Erythroblast (primary cell): ENCODE results near the gene ROBO2.
A peak's percentile ranks its signal among the peaks of the same experiment; 100 is the strongest.

ENCODE experiments used
- DNase-seq, 2 experiments: peaks; one replicate each; lab custom pipeline; 2025; lab: John Stamatoyannopoulos, UW
- GATA1 ChIP-seq: IDR thresholded peaks from 2 replicates; pipeline ENCODE4 v1.6.1; 2011; ENCODE audit warnings: low read depth, mild to moderate bottlenecking, control low read depth, low read length, moderate library complexity
- POLR2A ChIP-seq: IDR thresholded peaks from 2 replicates; pipeline ENCODE4 v1.6.1; 2011; ENCODE audit warnings: mild to moderate bottlenecking, low read length

ROBO2 gene

DNA sequence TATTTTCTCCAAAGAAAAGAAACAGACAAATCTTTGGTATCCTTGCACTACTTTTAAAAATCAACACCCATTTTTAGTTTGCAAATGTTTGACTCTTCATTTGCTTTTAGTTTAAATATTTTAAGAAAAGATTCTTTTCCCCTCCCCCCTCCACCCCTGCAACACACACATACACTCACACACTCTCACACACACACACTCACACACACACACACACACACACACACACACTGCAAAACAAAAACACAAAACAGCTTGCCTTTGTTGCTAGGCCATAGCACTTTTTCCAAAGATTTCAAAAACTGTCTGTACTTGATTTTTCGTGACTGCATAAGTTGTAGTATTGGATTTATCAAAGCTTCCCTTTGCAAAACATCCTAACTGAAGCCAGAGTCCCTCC, 26.9 kb downstream of the ROBO2 start:
- no peak for TF ChIP-seq GATA1
- TF ChIP-seq POLR2A, result no peak
- DNase-seq, result no peak

DNA sequence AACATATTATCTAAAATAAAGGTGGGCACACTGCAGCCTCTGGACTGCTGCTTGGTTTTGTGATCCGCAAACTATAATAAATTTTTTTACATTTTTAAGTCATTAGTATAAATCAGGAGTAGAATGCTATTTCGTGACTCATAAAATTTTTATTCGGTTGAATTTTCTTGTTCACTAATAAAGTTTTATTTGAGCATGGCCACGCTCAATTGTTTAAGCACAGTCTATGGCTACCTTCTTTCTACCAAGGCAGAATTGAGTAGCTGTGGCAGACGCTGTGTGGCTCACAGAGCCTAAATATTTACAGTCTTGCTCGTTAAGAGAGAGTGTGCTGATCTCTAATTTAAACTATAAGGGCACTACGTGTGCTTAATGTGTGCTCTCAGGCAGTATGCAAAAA, 28.9 kb downstream of the ROBO2 start:
- TF ChIP-seq GATA1 (no peak), POLR2A (no peak)
- DNase-seq, result no peak

DNA sequence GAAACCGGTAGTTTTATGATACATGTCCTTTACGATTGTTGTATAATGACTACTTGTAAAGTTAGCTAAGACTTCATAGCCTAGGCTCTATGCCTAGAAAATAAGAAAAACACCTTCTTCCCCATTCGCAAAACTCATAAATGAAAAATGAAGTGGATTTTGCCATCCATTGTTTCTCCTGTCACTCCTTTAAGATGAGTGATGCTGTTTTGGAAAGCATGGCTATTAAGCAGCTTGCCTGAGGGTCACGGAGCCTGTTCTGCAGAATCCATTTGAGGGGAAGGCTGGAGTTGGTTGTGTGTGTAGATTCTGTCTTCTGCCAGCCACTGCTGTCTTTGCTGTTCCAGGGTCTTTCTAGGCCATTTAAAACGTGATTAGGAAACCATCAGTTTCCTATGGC, 31.5 kb downstream of the ROBO2 start:
- TF ChIP-seq POLR2A (no peak), GATA1 (no peak)
- no peak for DNase-seq

DNA sequence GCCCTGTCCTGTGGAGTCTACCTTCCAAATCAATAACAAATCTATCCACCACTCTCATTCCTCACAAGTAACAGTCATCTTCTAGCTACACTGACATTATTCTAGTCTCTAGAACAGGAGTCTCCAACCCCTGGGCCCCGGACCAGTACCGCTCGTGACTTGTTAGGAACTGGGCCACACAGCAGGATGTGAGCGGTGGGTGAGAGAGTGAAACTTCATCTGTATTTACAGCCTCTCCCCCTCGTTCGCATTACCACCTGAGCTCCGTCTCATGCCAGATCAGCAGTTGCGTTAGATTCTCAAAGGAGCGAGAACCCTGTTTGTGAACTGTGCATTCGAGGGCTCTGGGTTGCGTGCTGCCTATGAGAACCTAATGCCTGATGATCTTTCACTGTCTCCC, 31.9 kb downstream of the ROBO2 start:
- TF ChIP-seq POLR2A (no peak), GATA1 (no peak)
- no peak for DNase-seq

DNA sequence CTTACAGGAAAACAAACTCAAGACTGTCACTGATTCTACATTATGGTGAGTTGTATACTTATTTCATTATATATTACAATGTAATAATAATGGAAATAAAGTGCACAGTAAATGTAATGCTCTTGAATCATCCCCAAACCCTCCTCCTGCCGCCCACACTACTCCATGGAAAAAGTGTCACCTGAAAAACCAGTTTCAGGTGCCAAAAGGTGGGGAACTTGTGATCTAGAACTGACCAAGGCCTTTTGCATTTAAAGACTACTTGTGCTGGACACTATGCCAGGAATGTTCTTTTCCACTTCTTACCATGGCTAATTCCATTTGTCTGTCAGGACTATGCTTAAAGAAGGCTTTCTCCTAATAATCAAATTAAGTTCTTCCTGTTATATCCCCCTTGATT, 32.3 kb downstream of the ROBO2 start:
- no peak for DNase-seq
- TF ChIP-seq POLR2A, result no peak
- no peak for TF ChIP-seq GATA1

DNA sequence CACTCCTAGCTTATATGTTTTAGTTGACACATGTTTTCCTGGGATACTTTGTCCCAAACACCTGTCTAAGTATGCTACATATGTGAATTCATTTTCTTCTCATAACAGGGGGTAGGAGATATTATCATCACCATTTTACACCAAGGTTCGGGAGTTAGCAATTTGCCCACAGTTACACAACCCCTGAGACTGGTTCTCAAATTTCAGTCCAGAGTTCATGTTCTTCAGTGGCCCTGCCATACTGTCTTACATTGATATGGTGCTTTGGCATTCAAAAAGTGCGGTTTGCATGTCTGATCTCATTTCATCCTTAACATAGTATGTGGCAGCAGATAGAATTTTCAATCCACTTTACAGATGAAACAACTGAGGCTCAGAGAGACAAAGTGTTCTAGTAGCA, 38.4 kb downstream of the ROBO2 start:
- no peak for DNase-seq
- no peak for TF ChIP-seq POLR2A
- TF ChIP-seq GATA1, result no peak

DNA sequence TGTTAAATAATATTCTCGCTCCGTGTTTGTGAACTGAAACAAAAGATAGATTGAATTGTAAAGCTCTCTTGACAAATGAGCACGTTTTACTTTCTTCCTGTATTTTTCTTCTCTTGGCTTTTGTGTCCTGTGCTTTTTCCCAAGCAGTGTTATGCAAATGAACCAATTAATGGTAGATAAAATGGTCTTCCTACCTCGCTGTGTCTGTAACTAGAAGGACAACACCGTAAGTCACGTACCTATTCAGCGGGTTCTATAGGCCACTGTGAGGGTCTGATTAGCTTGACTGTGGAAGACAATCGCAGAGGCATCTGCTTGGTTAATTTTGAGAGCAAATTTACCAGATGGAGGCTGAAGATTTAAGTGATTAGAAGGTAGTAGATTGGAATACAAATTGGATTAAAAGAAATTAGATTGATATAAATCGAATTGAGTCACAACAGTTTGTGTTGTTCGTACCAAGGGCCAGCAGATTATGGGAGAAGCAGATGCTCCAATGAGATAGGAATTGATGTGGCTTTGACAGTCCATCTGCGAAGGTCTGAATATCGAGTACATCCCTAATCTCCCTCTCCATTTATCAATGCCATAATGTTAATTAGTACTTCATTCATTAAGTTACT, 40.2 kb downstream of the ROBO2 start:
- no peak for TF ChIP-seq POLR2A
- TF ChIP-seq GATA1, result no peak
- DNase-seq, result no peak

DNA sequence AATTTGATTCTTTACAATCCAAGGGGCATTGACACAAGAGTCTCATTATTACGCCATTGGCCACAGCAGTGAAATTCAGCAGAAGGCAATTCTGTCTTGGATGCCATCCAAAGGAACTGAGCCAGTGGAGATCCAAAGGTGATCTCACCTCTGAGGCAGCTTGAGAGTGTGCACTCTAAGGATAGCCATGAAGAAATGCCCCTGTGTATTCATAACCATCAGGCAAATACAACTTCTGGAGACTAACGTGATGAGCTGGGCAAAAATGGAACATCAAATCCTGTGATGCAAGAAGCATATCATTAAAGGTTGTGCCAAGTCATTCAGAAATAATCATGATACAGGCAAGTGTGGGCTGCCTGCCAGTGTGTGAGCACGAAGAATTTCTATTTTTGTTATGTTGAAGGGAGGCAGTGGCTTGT, 41.4 kb downstream of the ROBO2 start:
- peak; percentile 15 to 35 for DNase-seq
- no peak for TF ChIP-seq POLR2A
- TF ChIP-seq GATA1, result no peak

DNA sequence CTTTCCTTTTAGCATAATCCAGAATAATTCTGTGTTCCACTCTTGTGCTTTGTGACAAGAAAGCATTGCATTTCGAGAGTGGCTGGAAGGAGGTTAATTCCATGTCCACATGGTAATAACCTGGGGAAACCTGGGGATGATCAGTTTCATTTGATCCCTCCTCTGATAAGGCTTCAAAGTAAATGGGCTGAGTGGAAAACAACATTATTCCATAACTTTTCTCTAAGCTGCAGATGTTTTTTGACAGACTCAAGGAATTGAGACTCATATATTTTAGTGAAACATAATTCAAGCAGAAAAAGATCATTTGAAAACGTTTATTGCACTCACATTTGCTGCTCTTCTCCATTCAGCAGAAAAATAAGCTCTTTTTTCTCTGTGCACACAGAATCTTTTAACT, 44.6 kb downstream of the ROBO2 start:
- no peak for DNase-seq
- TF ChIP-seq POLR2A, result no peak
- TF ChIP-seq GATA1, result no peak

DNA sequence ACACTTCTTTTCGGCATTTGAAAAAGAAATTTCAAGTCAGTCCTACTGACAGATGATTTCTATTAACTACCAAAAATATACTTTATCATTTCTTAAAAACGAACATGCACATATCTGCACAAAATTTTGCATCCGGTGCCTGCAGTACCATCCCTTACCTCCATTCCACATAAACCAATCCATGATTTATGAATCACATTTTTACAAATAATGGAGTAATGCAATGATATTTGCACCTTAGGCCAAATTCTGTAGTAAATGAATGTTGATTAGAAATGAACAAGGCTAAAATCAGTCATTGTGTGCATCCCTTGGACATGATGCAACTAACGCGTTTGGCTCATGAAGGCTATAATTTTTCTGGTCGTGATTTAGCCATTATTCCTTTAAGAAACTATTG, 46.5 kb downstream of the ROBO2 start:
- DNase-seq, result no peak
- TF ChIP-seq GATA1 (no peak), POLR2A (no peak)

DNA sequence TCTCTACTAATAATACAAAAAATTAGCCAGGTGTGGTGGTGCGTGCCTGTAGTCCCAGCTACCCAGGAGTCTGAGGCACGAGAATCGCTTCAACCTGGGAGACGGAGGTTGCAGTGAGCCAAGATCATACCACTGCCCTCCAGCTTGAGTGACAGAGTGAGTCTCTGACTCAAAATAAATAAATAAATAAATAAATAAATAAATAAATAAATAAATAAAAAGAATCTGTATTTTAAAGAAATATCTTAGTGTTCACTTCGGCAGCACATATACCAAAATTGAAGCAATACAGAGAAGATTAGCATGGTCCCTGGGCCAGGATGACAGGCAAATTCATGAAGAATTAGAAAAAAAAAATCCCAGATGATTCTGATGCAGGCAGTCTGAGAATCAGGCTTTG, 51.9 kb downstream of the ROBO2 start:
- no peak for DNase-seq
- TF ChIP-seq GATA1 (no peak), POLR2A (no peak)

DNA sequence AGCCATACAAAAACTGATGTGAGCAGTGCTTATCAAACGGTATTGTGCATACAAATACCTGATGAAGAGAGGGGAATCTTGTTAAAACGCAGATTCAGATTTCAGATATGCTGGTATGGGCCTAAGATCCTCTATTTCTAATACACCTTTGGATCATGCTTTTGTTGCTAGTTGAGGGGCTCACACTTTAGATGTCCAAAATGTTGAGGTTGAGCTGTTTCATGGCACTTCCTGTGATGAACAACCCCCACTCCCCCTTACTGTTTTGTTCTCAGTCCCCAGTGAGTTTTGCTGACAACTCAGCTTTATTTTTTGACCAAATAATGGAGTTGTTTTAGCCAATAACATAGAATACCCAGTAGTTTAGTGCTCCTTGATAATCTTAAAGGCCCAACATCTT, 53.2 kb downstream of the ROBO2 start:
- DNase-seq, result no peak
- TF ChIP-seq POLR2A, result no peak
- no peak for TF ChIP-seq GATA1

DNA sequence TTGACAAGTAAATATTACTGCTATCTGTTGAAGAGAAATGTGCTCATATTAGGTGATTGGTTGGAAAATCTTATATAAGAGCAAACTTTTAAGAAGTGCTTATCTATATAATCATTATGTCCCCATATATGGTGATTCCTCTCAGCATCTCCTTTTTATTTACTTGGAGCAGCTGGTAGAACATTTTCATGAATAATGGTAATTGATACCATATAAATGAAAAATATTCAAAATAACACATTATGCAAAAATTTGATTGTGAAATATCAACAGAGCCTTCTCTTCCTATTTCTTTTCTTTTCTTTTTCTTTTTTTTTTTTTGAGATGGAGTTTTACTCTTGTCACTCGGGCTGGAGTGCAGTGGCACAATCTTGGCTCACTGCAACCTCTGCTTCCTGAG, 56.2 kb downstream of the ROBO2 start:
- no peak for TF ChIP-seq POLR2A
- no peak for TF ChIP-seq GATA1

DNA sequence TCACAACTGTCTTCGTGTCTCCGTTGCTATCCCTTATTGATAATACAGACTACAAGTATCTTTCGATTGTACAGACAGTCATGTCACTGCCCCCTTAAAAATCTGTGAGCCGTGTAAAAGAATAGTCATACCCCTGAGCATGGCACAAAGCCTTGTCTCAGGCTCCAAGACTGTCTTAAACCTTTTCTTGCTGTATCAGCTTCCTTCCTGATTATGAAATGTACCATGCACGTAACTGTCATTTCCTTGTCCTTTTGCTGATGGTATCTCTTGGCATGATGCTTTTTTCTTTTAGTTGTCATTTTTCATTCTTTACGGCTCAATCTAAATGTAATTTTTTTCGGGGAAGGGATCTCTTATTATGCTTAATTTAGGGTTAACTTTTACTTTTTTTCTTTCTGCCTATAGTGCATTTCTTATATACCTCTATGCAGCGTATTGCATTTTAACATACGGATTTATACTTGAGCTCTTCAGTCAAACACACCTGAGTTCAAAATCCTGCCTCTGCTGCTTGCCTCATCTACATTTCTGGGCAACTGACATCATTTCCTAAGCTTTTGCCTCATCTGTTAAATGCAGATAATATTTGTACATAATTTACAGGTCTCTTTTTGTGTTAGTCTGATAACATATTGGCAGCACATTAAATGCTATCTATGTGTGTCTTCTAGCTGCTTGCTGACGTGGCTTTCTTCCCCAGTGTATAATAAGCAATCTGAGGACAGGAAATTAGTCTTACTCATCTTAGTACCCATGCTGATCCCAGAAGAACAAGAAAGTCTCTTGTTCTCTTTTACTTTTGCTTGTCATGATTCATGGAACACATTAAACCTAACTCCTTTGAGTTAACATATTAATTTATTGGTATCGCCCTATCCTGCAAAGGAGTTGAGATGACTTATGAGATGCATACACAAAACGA, 57.3 kb downstream of the ROBO2 start:
- DNase-seq, result peak in 1 of 2 experiments; percentile 1
- TF ChIP-seq POLR2A (no peak), GATA1 (no peak)

More for the DNA sequence above, 56.2 kb downstream of the ROBO2 start:
- DNase-seq, result no peak

DNA sequence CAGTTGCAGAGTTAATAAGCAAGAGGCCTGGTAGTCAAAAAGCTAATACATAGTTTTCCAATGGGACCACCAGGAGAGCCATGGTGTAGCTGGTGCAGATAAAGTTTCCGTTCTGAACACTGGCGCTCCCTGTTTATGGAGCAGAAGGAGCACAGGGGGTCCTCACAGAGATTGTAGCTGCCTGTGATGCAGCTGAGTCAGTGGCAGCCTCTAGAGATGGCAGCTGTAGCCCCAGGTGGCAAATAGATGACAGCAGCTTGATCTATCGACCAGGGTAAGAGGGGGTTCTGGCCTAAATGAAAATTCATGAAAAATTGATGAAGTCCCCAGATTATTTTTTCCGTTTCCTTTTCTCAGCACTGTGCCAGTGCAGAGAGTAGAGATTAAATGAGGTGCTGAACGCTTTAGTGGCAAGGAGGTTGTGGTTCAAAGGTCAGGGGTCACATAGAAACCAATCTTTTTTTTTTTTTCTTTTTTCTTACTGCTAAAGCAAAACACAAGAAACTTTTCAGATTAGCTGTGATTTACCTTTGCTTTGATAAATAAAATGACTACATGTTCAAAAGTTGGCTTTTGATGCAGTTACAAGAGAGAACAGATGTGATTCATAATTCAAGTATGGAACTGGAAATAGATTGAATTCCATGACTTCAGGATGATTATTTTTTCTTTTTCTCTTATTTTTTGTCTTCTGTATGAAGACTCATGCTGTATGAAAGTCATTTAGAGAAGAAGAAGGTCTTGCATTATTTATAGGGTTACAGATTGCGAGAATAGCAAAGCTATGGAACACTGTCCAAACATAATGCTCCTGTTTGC, 63.3 kb downstream of the ROBO2 start:
- TF ChIP-seq POLR2A, result no peak
- TF ChIP-seq GATA1, result no peak
- no peak for DNase-seq

DNA sequence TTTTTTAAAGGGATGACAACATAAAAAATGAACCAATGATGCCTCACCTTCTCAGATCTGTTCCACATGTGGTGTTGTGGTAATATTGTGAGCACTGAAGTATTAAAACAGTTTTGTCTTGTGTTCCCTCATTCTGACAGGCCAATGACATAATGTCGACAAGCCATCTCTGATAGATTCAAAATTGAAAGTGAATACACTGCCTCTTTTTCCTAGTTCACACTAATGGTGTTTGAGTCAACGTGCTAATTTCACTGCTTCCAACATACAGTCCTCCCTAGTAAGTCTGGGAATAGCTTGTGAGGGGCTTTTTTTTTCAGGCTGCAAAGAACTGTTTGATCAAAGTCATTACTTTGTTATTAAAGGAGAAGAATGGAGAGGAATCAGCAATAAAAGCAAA, 82.8 kb downstream of the ROBO2 start:
- TF ChIP-seq GATA1 (no peak), POLR2A (no peak)
- no peak for DNase-seq
